IMR-90 (cell line): Measurements from ENCODE around the gene GALNT17. TPM values are rescaled to one million over a fixed set of nuclear protein-coding genes. Genes with fewer than 3 reads are reported as not detected.

Experiments used
- ATAC-seq: fragments of 200-7000 bp; cut with Tn5 transposase; 2 replicates; pipeline ENCODE4 v1.9.1; 2020; ENCODE audit warnings: low read depth, mild to moderate bottlenecking, moderate library complexity
- BruUV-seq: library from RNA; stranded (reverse); fragments of 400-500 nt; replicated peaks from 2 replicates; lab custom pipeline; 2021; lab: Mats Ljungman, UMichigan
- CTCF ChIA-PET: fragments of 300-600 bp; formaldehyde crosslinking; extraction: SDS; loops from one replicate; lab custom pipeline; 2021; ENCODE audit warnings: antibody characterized with exemption; lab: Yijun Ruan, JAX
- POLR2A ChIA-PET: fragments of 300-600 bp; sonication (Branson Sonifier 250); formaldehyde crosslinking; loops from one replicate; lab custom pipeline; 2022; ENCODE audit warnings: antibody characterized with exemption; ENCODE audit not compliant: unreplicated experiment; lab: Charles Lee
- DNase-seq: peaks from one replicate; pipeline ENCODE4 v3.0.0; 2013
- H2AFZ ChIP-seq: replicated peaks from 2 replicates; pipeline ENCODE3; 2013; ENCODE audit warnings: low read length, mild to moderate bottlenecking; ENCODE audit not compliant: poor library complexity
- H2AK5ac ChIP-seq: 2 replicates; pipeline ENCODE4 v1.6.1; 2013; ENCODE audit warnings: low read depth, low read length, inconsistent platforms
- H2AK9ac ChIP-seq: replicated peaks from 2 replicates; pipeline ENCODE3; 2013; ENCODE audit warnings: mild to moderate bottlenecking, low read depth, low read length, moderate library complexity; ENCODE audit not compliant: poor library complexity
- H2BK120ac ChIP-seq: 2 replicates; pipeline ENCODE4 v1.6.1; 2013; ENCODE audit warnings: low read depth, low read length, inconsistent platforms
- H2BK15ac ChIP-seq: 3 replicates; pipeline ENCODE4 v1.6.1; 2013; ENCODE audit warnings: low read depth, low read length, inconsistent platforms
- H2BK20ac ChIP-seq: 2 replicates; pipeline ENCODE4 v1.6.1; 2013; ENCODE audit warnings: low read depth, mild to moderate bottlenecking, inconsistent platforms, low read length, moderate library complexity
- H2BK5ac ChIP-seq: 2 replicates; pipeline ENCODE4 v1.6.1; 2013; ENCODE audit warnings: mild to moderate bottlenecking, low read depth, low read length, inconsistent platforms; ENCODE audit not compliant: poor library complexity, severe bottlenecking
- H3K14ac ChIP-seq: replicated peaks from 2 replicates; pipeline ENCODE4 v1.6.1; 2013; ENCODE audit warnings: low read depth, low read length, inconsistent platforms
- H3K18ac ChIP-seq: 2 replicates; pipeline ENCODE4 v1.6.1; 2013; ENCODE audit warnings: low read depth, low read length, control low read depth
- H3K23ac ChIP-seq: 2 replicates; pipeline ENCODE4 v1.6.1; 2013; ENCODE audit warnings: low read depth, low read length, inconsistent platforms
- H3K27ac ChIP-seq: 2 replicates; pipeline ENCODE4 v1.5.1; 2013; ENCODE audit warnings: mild to moderate bottlenecking, control low read depth, low read length; ENCODE audit not compliant: insufficient read depth
- H3K27me3 ChIP-seq: 2 replicates; pipeline ENCODE4 v1.6.1; 2013; ENCODE audit warnings: low read length; ENCODE audit not compliant: control insufficient read depth, insufficient read depth
- H3K36me3 ChIP-seq: 2 replicates; pipeline ENCODE4 v1.6.1; 2013; ENCODE audit warnings: low read length, mixed read lengths; ENCODE audit not compliant: control insufficient read depth, insufficient read depth
- H3K4ac ChIP-seq: 2 replicates; pipeline ENCODE4 v1.6.1; 2013; ENCODE audit warnings: low read depth, low read length, inconsistent platforms
- H3K4me1 ChIP-seq: 2 replicates; pipeline ENCODE4 v1.6.1; 2013; ENCODE audit warnings: low read length, mixed read lengths; ENCODE audit not compliant: control insufficient read depth, insufficient read depth
- H3K4me2 ChIP-seq: 2 replicates; pipeline ENCODE4 v1.6.1; 2013; ENCODE audit warnings: low read depth, mild to moderate bottlenecking, control low read depth, low read length, moderate library complexity
- H3K4me3 ChIP-seq: 2 replicates; pipeline ENCODE4 v1.5.1; 2013; ENCODE audit warnings: low read depth, mild to moderate bottlenecking, control low read depth, low read length, moderate library complexity; ENCODE audit not compliant: insufficient read depth
- H3K56ac ChIP-seq: 2 replicates; pipeline ENCODE4 v1.6.1; 2013; ENCODE audit warnings: low read length, inconsistent platforms; ENCODE audit not compliant: insufficient read depth; ENCODE audit errors: extremely low read depth
- H3K79me1 ChIP-seq, 2 experiments: 2 replicates each; pipeline ENCODE4 v1.6.1; 2013; ENCODE audit warnings: low read length in 2 of 2, inconsistent platforms in 1 of 2, low read depth in 1 of 2
- H3K9ac ChIP-seq: 2 replicates; pipeline ENCODE4 v1.6.1; 2013; ENCODE audit warnings: low read depth, low read length, control low read depth
- H3K9me1 ChIP-seq: 2 replicates; pipeline ENCODE4 v1.6.1; 2013; ENCODE audit warnings: low read length, inconsistent platforms; ENCODE audit not compliant: insufficient read depth
- H3K9me3 ChIP-seq: 2 replicates; pipeline ENCODE4 v1.6.1; 2013; ENCODE audit warnings: low read length; ENCODE audit not compliant: control insufficient read depth, insufficient read depth
- H4K20me1 ChIP-seq: 2 replicates; pipeline ENCODE4 v1.6.1; 2013; ENCODE audit warnings: low read length, inconsistent platforms; ENCODE audit not compliant: insufficient read depth
- H4K5ac ChIP-seq: 2 replicates; pipeline ENCODE4 v1.6.1; 2013; ENCODE audit warnings: mild to moderate bottlenecking, low read depth, low read length, control low read depth
- H4K8ac ChIP-seq, 2 experiments: 2 replicates each; pipeline ENCODE4 v1.6.1; 2013; ENCODE audit warnings: low read depth in 2 of 2, low read length in 2 of 2, control low read depth in 1 of 2, inconsistent platforms in 1 of 2
- H4K91ac ChIP-seq: 2 replicates; pipeline ENCODE4 v1.6.1; 2013; ENCODE audit warnings: low read depth, low read length, inconsistent platforms; ENCODE audit not compliant: insufficient read depth
- CHD1 ChIP-seq: IDR thresholded peaks from 2 replicates; pipeline ENCODE4 v1.6.1; 2012; ENCODE audit warnings: low read depth, low read length, improper control_type of control experiment
- CTCF ChIP-seq: conservative IDR thresholded peaks from 2 replicates; pipeline ENCODE4 v1.5.1; 2012; ENCODE audit warnings: mild to moderate bottlenecking, low read depth, low read length, improper control_type of control experiment
- ELK1 ChIP-seq: fragments of 150-350 bp; IDR thresholded peaks from 2 replicates; pipeline ENCODE4 v1.6.1; 2016; ENCODE audit warnings: low read depth, mild to moderate bottlenecking, low read length, moderate library complexity, borderline replicate concordance
- MAZ ChIP-seq: IDR thresholded peaks from 2 replicates; pipeline ENCODE4 v1.6.1; 2012; ENCODE audit warnings: low read depth, mild to moderate bottlenecking, low read length, improper control_type of control experiment, moderate library complexity, borderline replicate concordance
- MXI1 ChIP-seq: IDR thresholded peaks from 2 replicates; pipeline ENCODE4 v1.6.1; 2012; ENCODE audit warnings: low read depth, mild to moderate bottlenecking, low read length, moderate library complexity, borderline replicate concordance
- NFE2L2 ChIP-seq: fragments of 150-350 bp; IDR thresholded peaks from 2 replicates; pipeline ENCODE4 v1.6.1; 2016; ENCODE audit warnings: low read depth, mild to moderate bottlenecking, low read length
- POLR2A ChIP-seq: IDR thresholded peaks from 2 replicates; pipeline ENCODE4 v1.6.1; 2012; ENCODE audit warnings: mild to moderate bottlenecking, low read depth, low read length
- RAD21 ChIP-seq: IDR thresholded peaks from 2 replicates; pipeline ENCODE4 v1.6.1; 2012; ENCODE audit warnings: low read length, improper control_type of control experiment
- RCOR1 ChIP-seq: IDR thresholded peaks from 2 replicates; pipeline ENCODE4 v1.6.1; 2012; ENCODE audit warnings: mild to moderate bottlenecking, low read length, improper control_type of control experiment; ENCODE audit not compliant: insufficient replicate concordance
- RFX5 ChIP-seq: IDR thresholded peaks from 2 replicates; pipeline ENCODE4 v1.8.0; 2012; ENCODE audit warnings: low read depth, mild to moderate bottlenecking, low read length, moderate library complexity
- SMC3 ChIP-seq: fragments of 150-350 bp; IDR thresholded peaks from 2 replicates; pipeline ENCODE4 v1.6.1; 2016; ENCODE audit warnings: low read depth, mild to moderate bottlenecking, antibody characterized with exemption, low read length, moderate library complexity
- USF2 ChIP-seq: fragments of 150-350 bp; IDR thresholded peaks from 2 replicates; pipeline ENCODE4 v1.6.1; 2017; ENCODE audit warnings: mild to moderate bottlenecking, antibody characterized with exemption, low read length, low read depth
- WGBS, 2 experiments: methylation state at CpG; one replicate each; pipeline versions ENCODE4 v1.1.5 to v1.1.7; 2013; ENCODE audit warnings: missing lambda C conversion rate in 2 of 2; ENCODE audit not compliant: insufficient read length in 1 of 2; ENCODE audit errors: extremely low coverage in 2 of 2; 5-methylcytosine and 5-hydroxymethylcytosine counted together
- dilution Hi-C: fragments of 300-500 bp; cut with HindIII; formaldehyde crosslinking; loops from one replicate; pipeline ENCODE4 v1.14.3; 2018; ENCODE audit warnings: low sequenced_read_pairs; ENCODE audit not compliant: unreplicated experiment
- in situ Hi-C: fragments of 300-500 bp; cut with MboI; formaldehyde crosslinking; loops from 3 replicates; pipeline ENCODE4 v1.14.3; 2019; ENCODE audit warnings: low sequenced_read_pairs, inconsistent platforms, mixed read lengths
- intact Hi-C: fragments of 100-400 bp; cut with micrococcal nuclease; formaldehyde crosslinking; loops from 2 replicates; pipeline ENCODE4 v1.10.0; 2022
- polyA plus RNA-seq, 3 experiments: library from polyadenylated mRNA; depleted of rRNA; stranded (reverse); fragments of >200 nt; gene quantifications; 2 replicates each; pipeline ENCODE4 v1.2.3, GENCODE V29; 2012; ENCODE audit warnings: low replicate concordance in 1 of 3
- total RNA-seq: library from RNA; depleted of rRNA; stranded (reverse); fragments of >200 nt; gene quantifications from 2 replicates; pipeline ENCODE4 v1.2.3, GENCODE V29; 2012

Gene GALNT17
- total and polyA plus RNA-seq, 2 of the 4 experiments (the other 2 are of a cell fraction), result not detected

- H2BK120ac ChIP-seq, result no peak overlapping the region
- no peak overlapping the region for H2BK20ac ChIP-seq
- no peak overlapping the region for H3K18ac ChIP-seq
- ATAC-seq, result no peak
- no peak overlapping the region for H2AFZ ChIP-seq
- no peaks in the 10 kb centered on the region for H3K9me1 ChIP-seq
- no CpG with 5 or more reads among the region's 3 CpGs for WGBS, 2 experiments
- no peaks in the 10 kb centered on the region for H3K27me3 ChIP-seq
- BruUV-seq, result no TSS peak
- POLR2A ChIA-PET, result interaction anchor here (0.8 kb wide), 1 partner anchor 10 kb away, joined by 3 read pairs; no protein-coding TSS in a partner anchor
- H3K79me1 ChIP-seq, result no peaks in the 10 kb centered on the region
- H3K4me3 ChIP-seq, result no peak overlapping the region
- intact Hi-C loops (no loop called here), in situ Hi-C loops (no loop called here), dilution Hi-C loops (no loop called here)
- H3K14ac ChIP-seq, result no peak overlapping the region
- no peak overlapping the region for H3K23ac ChIP-seq
- H3K4ac ChIP-seq, result no peak overlapping the region
- H2AK9ac ChIP-seq, result no peak overlapping the region
- CTCF ChIA-PET, result no interaction called here
- no peak overlapping the region for H3K27ac ChIP-seq
- no peak overlapping the region for H3K9ac ChIP-seq
- H4K20me1 ChIP-seq, result no peaks in the 10 kb centered on the region
- H3K9me3 ChIP-seq, result peaks cover 44% of the 10 kb centered on the region
- no peak overlapping the region for H4K5ac ChIP-seq
- H2BK15ac ChIP-seq, result no peak overlapping the region
- no peak for TF ChIP-seq NFE2L2
- TF ChIP-seq CTCF, result no peak
- no peak for TF ChIP-seq SMC3
- no peak for TF ChIP-seq ELK1
- no peak for TF ChIP-seq USF2
- TF ChIP-seq RAD21, result no peak
- TF ChIP-seq CHD1, result no peak
- TF ChIP-seq RFX5, result no peak
- no peak for TF ChIP-seq POLR2A
- no peak for TF ChIP-seq MAZ
- TF ChIP-seq RCOR1, result no peak
- TF ChIP-seq MXI1, result no peak
- H3K4me2 ChIP-seq, result no peak overlapping the region
- no peak for DNase-seq
- no peak overlapping the region for H4K8ac ChIP-seq
- no peak overlapping the region for H2AK5ac ChIP-seq
- H2BK5ac ChIP-seq, result no peak overlapping the region
- no peaks in the 10 kb centered on the region for H3K36me3 ChIP-seq
- no peaks in the 10 kb centered on the region for H3K4me1 ChIP-seq
- no peak overlapping the region for H3K56ac ChIP-seq
- no peak overlapping the region for H4K91ac ChIP-seq
Measured at GRCh38 chr7:71377062-71377461, 245.1 kb downstream of the GALNT17 start.
